ENCODE data around the gene SEC24C.
"Not testable (repeated sequence)": the region's sequence is repeated elsewhere in the genome, so short reads cannot be mapped to it uniquely, and the experiment has no call there.

The SEC24C gene

DNA sequence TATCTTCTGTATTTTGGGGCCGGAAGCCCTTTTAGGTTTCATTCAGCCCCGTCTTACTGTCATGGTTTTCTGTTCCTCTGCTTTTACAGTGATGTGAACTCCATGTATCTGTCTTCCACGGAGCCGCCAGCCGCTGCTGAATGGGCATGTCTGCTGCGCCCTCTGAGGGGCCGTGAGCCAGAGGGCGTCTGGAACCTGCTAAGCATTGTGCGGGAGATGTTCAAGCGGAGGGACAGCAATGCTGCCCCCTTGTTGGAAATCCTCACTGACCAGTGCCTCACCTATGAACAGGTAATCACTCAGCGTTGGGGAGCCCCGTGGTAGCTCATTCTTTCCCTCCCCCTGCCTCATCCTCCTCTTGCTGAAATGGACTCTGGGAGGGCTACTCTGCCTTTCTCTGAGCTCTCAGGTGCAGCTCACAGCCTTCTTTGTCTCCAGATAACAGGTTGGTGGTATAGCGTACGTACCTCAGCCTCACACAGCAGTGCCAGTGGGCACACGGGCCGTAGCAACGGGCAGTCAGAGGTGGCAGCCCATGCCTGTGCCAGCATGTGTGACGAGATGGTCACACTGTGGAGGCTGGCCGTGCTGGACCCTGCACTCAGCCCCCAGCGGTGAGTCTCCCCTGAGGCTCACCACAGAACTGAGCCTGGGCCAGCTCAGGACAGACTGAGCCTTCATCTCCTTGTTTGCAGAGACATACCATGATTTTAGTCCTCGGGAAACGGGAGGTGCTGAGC is 46.9 kb downstream of the SEC24C start:
- in situ Hi-C loops (cut with MboI; ENCODE audit: low sequenced_read_pairs): no loop called here

DNA sequence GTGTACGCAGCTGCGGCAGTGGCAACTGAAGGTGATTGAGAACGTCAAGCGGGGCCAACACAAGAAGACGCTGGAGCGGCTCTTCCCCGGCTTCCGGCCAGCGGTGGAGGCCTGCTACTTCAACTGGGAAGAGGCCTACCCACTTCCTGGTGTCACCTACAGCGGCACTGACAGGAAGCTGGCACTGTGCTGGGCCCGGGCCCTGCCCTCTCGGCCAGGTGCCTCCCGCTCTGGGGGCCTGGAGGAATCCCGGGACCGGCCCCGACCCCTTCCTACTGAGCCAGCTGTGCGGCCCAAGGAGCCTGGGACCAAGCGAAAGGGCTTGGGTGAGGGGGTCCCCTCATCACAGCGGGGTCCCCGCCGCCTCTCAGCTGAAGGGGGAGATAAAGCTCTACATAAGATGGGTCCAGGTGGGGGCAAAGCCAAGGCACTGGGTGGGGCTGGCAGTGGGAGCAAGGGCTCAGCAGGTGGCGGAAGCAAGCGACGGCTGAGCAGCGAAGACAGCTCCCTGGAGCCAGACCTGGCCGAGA is 47.8 kb downstream of the SEC24C start:
- in situ Hi-C loops (cut with MboI; ENCODE audit: low sequenced_read_pairs): no loop called here

DNA sequence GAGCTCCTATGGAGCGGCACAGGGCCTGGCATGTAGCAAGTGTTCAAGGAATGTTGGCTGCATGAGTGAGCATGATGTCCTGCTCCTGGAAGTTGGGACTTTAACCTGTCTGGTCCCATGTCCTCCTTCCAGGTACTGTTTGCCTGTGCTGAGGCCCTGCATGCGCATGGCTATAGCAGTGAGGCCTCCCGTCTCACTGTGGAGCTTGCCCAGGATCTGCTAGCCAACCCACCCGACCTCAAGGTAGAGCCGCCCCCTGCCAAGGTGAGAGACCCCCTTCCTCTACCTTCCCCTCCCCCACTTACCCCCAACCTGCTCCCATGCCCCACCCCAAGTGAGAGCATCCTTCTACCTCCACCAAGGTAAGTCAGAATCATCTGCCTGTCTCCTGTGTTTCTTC is 49.3 kb downstream of the SEC24C start:
- in situ Hi-C loops (cut with MboI; ENCODE audit: low sequenced_read_pairs): no loop called here

DNA sequence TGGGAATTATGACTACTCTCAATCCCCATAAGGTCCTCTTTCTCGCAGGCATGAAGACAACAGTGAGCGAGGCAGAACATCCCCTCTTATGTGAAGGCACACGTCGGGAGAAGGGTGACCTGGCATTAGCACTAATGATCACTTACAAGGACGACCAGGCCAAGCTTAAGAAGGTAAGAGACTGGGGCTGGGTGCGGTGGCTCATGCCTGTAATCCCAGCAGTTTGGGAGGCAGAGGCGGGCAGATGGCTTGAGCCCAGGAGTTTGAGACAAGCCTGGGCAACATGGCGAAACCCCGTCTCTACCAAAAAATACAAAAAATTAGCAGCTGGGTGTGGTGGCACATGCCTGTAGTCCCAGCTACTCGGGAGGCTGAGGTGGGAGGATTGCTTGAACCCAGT is 51.3 kb downstream of the SEC24C start:
- in situ Hi-C loops (cut with MboI; ENCODE audit: low sequenced_read_pairs): not testable (repeated sequence)

DNA sequence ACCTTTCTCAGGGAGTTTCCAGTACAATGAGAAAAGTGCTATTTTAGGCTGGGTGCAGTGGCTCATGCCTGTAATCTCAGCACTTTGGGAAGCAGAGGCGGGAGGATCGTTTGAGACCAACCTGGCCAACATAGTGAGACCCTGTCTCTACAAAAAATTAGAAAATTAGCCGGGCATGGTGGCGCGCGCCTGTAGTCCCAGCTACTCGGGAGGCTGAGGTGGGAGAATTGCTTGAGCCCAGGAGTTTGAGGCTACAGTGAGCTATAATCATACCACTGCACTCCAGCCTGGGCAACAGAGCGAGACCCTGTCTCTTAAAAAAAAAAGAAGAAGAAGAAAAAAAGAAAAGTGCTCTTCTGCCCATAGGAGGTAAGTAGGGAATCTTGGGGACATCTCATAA is 51.9 kb downstream of the SEC24C start:
- in situ Hi-C loops (cut with MboI; ENCODE audit: low sequenced_read_pairs): not testable (repeated sequence)

DNA sequence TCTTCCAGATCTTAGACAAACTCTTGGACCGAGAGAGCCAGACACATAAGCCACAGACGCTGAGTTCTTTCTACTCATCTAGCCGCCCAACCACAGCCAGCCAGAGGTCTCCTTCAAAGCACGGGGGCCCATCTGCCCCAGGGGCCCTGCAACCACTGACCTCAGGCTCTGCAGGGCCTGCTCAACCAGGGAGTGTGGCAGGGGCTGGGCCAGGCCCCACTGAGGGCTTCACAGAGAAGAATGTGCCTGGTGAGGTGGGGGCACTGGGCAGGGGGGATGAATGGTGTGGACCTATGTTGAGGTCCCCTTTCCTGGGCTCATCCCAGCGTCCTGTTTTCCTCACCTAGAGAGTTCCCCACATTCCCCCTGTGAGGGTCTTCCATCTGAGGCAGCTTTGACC is 52.6 kb downstream of the SEC24C start:
- in situ Hi-C loops (cut with MboI; ENCODE audit: low sequenced_read_pairs): no loop called here

DNA sequence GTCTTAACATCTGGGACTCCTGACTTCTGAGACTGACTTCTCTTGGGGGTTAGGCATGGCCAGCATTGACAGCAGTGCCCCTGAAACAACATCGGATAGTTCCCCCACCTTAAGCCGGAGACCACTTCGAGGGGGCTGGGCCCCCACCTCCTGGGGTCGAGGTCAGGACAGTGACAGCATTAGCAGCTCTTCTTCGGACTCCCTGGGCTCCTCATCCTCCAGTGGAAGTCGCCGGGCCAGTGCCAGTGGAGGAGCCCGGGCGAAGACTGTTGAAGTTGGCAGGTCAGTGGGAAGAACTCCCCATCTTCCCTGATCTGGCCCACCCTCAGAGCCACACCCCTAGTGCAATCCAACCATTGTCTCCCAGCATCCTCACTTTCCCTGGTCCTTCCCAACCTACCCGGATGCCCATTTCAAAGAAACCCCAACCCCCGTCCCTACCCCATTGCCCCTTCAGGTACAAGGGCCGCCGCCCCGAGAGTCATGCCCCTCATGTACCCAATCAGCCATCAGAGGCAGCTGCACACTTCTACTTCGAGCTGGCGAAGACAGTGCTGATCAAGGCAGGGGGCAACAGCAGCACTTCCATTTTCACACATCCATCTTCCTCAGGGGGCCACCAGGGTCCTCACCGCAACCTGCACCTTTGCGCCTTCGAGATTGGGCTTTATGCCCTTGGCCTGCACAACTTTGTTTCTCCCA is 53.3 kb downstream of the SEC24C start:
- in situ Hi-C loops (cut with MboI; ENCODE audit: low sequenced_read_pairs): no loop called here

DNA sequence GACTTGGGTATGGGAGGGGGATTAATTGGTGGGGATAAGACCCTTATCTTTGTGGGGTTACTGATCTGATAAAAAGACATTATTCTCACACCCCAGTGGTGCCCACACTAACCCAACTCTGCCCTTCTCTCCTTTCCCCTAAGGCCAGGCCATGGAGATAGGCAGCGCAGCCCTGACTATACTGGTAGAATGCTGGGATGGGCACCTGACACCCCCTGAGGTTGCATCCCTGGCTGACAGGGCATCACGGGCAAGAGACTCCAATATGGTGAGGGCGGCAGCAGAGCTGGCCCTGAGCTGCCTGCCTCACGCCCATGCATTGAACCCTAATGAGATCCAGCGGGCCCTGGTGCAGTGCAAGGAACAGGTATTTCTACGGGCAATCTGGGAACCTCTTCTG is 53.9 kb downstream of the SEC24C start:
- in situ Hi-C loops (cut with MboI; ENCODE audit: low sequenced_read_pairs): no loop called here

DNA sequence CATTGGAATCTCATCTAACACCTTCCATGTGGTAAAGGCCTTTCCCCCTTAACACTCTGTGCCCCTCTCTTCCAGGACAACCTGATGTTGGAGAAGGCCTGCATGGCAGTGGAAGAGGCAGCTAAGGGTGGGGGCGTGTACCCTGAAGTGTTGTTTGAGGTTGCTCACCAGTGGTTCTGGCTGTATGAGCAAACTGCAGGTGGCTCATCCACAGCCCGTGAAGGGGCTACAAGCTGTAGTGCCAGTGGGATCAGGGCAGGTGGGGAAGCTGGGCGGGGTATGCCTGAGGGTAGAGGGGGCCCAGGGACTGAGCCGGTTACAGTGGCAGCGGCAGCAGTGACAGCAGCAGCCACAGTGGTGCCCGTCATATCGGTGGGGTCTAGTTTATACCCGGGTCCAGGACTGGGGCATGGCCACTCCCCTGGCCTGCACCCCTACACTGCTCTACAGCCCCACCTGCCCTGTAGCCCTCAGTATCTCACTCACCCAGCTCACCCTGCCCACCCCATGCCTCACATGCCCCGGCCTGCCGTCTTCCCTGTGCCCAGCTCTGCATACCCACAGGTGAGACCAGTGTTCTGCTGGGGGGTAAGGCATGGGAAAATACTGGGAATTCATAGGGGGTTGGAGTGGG is 54.9 kb downstream of the SEC24C start:
- in situ Hi-C loops (cut with MboI; ENCODE audit: low sequenced_read_pairs): no loop called here

DNA sequence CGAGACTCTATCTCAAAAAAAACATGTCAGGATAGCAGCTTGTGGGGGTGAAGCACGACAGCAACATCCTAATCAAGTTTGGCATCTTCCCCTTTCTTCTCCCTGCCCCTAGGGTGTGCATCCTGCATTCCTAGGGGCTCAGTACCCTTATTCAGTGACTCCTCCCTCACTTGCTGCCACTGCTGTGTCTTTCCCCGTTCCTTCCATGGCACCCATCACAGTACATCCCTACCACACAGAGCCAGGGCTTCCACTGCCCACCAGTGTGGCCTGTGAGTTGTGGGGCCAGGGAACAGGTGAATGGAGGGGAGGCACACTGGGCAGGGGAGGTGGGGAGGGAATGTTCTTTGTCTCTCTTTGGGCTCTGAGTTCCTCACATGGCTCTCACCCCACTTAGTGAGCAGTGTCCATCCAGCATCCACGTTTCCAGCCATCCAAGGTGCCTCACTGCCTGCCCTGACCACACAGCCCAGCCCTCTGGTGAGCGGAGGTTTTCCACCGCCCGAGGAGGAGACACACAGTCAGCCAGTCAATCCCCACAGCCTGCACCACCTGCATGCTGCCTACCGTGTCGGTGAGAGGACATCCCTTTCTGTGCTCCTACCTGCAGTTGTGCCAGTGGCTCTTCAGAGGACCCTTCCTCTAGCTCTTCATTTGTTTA is 55.9 kb downstream of the SEC24C start:
- in situ Hi-C loops (cut with MboI; ENCODE audit: low sequenced_read_pairs): loop anchor here (25.0 kb wide), 1 partner anchor 88 kb away; no protein-coding TSS in a partner anchor

DNA sequence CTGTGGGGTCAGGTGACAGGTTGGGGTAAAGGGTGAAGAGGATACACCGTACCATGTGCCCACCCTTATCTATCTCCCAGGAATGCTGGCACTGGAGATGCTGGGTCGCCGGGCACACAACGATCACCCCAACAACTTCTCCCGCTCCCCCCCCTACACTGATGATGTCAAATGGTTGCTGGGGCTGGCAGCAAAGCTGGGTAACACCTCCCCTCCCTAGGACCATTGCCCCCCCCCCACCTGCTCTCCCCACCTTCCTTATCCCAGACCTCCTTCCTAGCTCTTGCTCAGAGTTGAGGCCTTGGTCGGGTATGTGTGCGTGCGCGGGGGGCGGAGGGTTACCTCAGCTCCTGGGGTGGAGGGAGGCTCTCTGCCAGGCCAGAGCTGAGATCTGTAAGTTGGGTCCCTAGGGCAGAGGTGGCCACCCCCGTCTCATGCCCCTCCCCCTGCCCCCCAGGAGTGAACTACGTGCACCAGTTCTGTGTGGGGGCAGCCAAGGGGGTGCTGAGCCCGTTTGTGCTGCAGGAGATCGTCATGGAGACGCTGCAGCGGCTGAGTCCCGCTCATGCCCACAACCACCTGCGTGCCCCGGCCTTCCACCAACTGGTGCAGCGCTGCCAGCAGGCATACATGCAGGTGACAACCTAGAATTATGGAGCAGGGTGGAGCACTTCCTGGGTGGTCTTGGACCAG is 56.5 kb downstream of the SEC24C start:
- in situ Hi-C loops (cut with MboI; ENCODE audit: low sequenced_read_pairs): loop anchor here (25.0 kb wide), 1 partner anchor 88 kb away; no protein-coding TSS in a partner anchor

DNA sequence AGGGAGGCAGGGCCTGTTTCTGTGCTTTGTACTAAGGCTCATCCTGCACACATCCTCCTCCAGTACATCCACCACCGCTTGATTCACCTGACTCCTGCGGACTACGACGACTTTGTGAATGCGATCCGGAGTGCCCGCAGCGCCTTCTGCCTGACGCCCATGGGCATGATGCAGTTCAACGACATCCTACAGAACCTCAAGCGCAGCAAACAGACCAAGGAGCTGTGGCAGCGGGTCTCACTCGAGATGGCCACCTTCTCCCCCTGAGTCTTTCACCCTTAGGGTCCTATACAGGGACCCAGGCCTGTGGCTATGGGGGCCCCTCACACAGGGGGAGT is 57.0 kb downstream of the SEC24C start:
- in situ Hi-C loops (cut with MboI; ENCODE audit: low sequenced_read_pairs): loop anchor here (25.0 kb wide), 1 partner anchor 89 kb away; no protein-coding TSS in a partner anchor

DNA sequence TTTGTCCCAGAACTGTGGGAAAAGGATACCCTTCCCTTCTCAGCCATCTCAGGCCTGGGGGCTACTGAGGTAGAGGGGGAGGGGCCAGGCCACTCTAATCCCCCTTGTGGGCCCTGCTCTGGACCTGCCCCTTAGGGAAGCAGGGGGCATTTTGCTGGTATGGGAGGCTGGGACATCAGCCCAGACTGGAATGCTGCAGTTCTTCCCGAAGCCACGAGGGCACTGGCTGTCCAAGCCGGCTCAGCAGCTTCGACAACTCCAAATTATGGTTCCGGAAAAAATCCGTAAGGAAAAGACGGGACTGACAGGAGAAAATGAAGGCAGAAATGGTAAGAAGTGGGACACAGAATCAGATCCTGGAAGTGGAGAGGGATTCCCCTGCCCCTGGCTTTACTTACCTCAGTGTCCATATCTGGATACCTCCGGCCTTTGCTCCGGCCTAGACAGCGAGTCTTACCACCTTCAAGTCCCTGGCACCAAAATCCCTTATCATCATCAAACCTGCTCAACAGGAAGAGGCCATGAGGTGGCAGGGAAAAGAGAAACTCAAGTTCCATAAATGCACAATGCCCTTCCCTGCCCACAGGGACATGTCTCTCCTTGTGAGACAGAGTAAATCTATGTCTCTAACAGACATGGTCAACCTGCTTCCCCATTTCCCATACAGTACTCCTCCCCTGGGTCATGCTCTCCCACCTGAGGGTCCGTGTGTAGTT is 58.3 kb downstream of the SEC24C start:
- in situ Hi-C loops (cut with MboI; ENCODE audit: low sequenced_read_pairs): loop anchor here (25.0 kb wide), 1 partner anchor 90 kb away; no protein-coding TSS in a partner anchor

DNA sequence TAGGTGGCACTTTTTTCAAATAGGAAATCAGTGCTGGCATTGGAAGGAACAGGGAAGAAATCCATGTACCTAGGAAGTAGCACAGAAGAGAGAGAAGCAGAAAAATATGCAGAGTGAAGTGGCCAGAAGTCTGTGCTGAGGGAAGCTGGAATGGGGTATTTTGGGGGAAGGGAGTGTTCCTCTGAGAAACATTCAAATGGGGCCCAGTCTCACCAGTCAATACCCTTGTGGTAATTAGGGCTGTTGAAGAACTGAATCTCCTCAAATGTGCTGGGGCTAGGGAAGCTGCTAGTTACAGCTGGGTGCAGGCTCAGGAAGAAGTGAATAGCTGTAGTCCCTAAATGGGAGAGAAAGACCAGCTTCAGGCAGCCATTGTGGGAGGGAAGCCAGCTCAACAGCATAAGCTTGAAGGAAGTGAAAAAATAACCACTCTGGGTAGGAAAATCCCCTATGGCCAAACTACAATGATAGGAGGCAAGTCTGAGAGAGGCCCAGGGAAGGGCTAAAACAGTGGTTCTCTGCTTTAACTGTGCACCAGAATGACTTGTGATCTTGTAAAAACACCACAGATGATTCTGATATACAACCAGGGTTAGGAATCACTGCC is 59.6 kb downstream of the SEC24C start:
- in situ Hi-C loops (cut with MboI; ENCODE audit: low sequenced_read_pairs): loop anchor here (25.0 kb wide), 1 partner anchor 91 kb away; no protein-coding TSS in a partner anchor

DNA sequence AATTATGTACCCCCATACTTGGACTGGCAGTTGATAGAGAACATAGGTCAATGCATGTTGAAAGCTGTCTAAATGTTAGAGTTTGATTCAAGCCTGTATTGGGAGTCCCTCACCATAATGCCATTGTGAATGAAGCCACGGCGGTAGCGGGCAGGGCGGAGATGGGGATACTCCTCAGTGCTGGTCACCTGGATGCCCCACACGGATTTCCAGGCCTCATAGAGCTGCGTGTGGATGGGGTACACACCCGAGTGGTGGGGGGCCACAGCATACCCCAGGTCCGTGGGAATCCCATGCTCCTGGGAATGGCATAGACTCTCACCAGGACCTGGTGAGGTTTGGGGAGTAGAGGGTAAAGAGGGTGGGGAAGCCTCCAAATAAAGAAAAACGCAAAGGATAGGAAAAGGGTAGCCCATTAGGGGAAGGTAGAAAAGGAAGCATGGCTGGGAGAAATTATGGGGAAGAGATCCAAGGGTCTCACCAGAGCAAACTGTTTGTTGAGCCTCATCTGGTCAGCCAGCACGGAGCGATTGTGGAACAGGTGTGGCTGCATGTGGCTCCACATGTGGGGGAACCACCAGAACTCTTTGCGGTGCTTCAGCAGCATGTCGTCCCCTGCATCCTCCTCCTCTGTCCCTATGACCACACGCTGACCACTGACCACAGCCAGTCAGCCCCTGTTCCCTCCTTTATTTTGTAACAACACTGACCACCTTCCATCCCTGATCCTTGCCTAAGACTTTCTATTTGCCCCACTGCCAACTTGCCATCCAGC is 62.2 kb downstream of the SEC24C start:
- in situ Hi-C loops (cut with MboI; ENCODE audit: low sequenced_read_pairs): loop anchor here (25.0 kb wide), 1 partner anchor 94 kb away; no protein-coding TSS in a partner anchor

DNA sequence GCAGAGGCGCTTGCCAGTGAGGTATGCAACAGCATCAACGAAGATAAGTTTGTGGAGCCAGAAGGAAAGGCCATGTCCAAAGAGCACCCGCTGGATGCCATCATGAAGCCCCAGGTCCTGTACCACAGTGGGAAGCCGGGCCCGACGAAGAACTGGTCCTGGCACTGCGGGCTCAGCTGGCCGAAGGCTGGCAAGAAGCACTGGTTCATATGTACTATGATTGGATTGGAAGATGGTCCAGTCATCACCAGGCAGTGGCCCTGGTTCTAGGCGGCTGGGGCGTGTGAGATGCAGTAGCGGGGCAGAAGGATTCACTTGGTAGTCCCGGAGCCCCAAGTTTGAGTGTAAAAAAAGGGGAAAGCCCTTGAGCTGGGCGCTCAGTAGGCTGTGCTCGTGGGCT is 63.3 kb downstream of the SEC24C start:
- in situ Hi-C loops (cut with MboI; ENCODE audit: low sequenced_read_pairs): loop anchor here (25.0 kb wide), 1 partner anchor 95 kb away; no protein-coding TSS in a partner anchor

DNA sequence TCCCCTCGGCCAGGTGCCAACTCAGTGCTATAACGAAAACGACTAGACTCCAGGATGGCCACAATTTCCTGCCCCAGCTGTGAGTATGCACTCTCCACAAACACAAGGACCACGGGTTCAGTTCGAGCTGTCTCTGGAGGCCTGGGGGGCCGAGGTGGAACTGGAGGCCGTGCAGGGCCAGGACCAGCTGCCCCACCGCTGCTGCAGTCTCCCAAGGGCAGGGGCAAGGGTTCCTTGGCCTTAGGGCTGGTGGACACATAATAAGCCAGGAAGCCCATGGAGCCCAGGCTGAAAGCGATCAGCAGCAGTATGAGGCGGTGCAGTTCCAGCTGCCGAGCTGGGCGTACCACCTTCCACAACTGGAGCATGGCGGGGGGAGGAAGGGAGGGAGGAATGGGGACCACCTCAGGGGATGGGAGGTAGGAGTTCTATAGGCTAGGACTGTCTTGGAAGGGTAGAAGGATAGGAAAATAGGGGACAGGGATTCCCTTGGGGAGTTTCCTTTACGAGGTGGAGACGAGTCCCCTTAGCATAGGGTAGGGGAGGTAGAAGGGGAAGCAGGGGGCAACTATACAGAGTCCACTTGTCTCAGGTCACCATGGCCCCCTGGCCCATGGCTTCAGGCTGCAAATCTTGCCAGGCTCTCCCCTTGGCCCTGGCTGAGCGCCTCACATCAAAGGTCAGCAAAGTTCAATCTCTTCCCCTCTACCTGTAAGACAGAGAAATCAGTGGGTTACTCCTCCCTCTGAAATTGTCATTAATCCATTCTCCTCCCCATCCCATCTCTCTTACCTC is 64.0 kb downstream of the SEC24C start:
- in situ Hi-C loops (cut with MboI; ENCODE audit: low sequenced_read_pairs): loop anchor here (25.0 kb wide), 1 partner anchor 96 kb away; no protein-coding TSS in a partner anchor

Measured in HL-60/S4 (cell line).